Esophagus muscularis mucosa (tissue), 4 donors: ENCODE data around the gene KRT6B. TPM values are rescaled to one million over a fixed set of nuclear protein-coding genes. Genes with fewer than 3 reads are reported as not detected.
A peak's percentile ranks its signal among the peaks of the same experiment; 100 is the strongest.
"Not testable (repeated sequence)": the region's sequence is repeated elsewhere in the genome, so short reads cannot be mapped to it uniquely, and the experiment has no call there.

Experiments
- DNase-seq: peaks from one replicate; pipeline ENCODE4 v3.0.0-alpha.2; 2017; ENCODE audit errors: extremely low spot score
- H3K27ac ChIP-seq, 4 donors: fragments of 200-600 bp; sonication (generic); replicated peaks in 1 of 4; 1 replicate in 3 of 4; 2 replicates in 1 of 4; pipeline ENCODE4 v1.5.1; 2016 to 2019; ENCODE audit warnings: mild to moderate bottlenecking in 1 of 4
- H3K27me3 ChIP-seq, 4 donors: fragments of 200-600 bp; sonication (generic); one replicate each; pipeline versions ENCODE4 v1.5.1 to v1.6.0; 2016 to 2019
- H3K36me3 ChIP-seq, 4 donors: fragments of 200-600 bp; sonication (generic); one replicate each; pipeline ENCODE4 v1.5.1; 2016 to 2019
- H3K4me1 ChIP-seq, 4 donors: fragments of 200-600 bp; sonication (generic); one replicate each; pipeline ENCODE4 v1.5.1; 2016 to 2019
- H3K4me3 ChIP-seq, 4 donors: fragments of 200-600 bp; sonication (generic); 1 replicate in 2 of 4; 2 replicates in 2 of 4; pipeline ENCODE4 v1.5.1; 2016 to 2019; ENCODE audit warnings: mild to moderate bottlenecking in 4 of 4, moderate library complexity in 1 of 4
- H3K9me3 ChIP-seq, 4 donors: fragments of 200-600 bp; sonication (generic); 1 replicate in 3 of 4; 2 replicates in 1 of 4; pipeline ENCODE4 v1.5.1; 2016 to 2019
- EP300 ChIP-seq: sonication (generic); formaldehyde crosslinking; IDR thresholded peaks from one replicate; pipeline ENCODE4 v1.6.1; 2017; ENCODE audit warnings: antibody characterized with exemption
- POLR2A ChIP-seq: fragments of 450-650 bp; IDR thresholded peaks from one replicate; pipeline ENCODE4 v1.6.1; 2017; ENCODE audit warnings: antibody characterized with exemption, moderate library complexity, mild to moderate bottlenecking, low read depth
- POLR2AphosphoS5 ChIP-seq, 2 donors: sonication (generic); formaldehyde crosslinking; IDR thresholded peaks; one replicate each; pipeline ENCODE4 v1.6.1; 2017; ENCODE audit warnings: antibody characterized with exemption in 2 of 2
- WGBS: methylation state at CpG from one replicate; pipeline ENCODE4 v1.1.5; 2018; 5-methylcytosine and 5-hydroxymethylcytosine counted together
- intact Hi-C: fragments of 100-400 bp; cut with DNase I; formaldehyde crosslinking; loops from one replicate; pipeline ENCODE4 v1.15.1; 2023
- total RNA-seq, 4 donors: library from RNA; depleted of rRNA; stranded (reverse); fragments of >200 nt; gene quantifications; one replicate each; pipeline versions ENCODE4 v1.1.0 to v1.2.1, GENCODE V29; 2016
- TF ChIP-seq, protein P1 (sequence below), 3 experiments: fragments of 200-600 bp in 2 of 3; fragments of 450-650 bp in 1 of 3; sonication (generic) in 2 of 3; IDR thresholded peaks; one replicate each; pipeline ENCODE4 v1.5.1; 2017 to 2019; ENCODE audit warnings: antibody characterized with exemption in 3 of 3, mild to moderate bottlenecking in 2 of 3, moderate library complexity in 1 of 3

KRT6B gene
- total RNA-seq, 4 donors from 2014 or later, result not detected

- TF ChIP-seq POLR2AphosphoS5 (IDR thresholded peaks at IDR 0.05), result no peak
- no peak for TF ChIP-seq POLR2A
- TF ChIP-seq, protein P1, sequence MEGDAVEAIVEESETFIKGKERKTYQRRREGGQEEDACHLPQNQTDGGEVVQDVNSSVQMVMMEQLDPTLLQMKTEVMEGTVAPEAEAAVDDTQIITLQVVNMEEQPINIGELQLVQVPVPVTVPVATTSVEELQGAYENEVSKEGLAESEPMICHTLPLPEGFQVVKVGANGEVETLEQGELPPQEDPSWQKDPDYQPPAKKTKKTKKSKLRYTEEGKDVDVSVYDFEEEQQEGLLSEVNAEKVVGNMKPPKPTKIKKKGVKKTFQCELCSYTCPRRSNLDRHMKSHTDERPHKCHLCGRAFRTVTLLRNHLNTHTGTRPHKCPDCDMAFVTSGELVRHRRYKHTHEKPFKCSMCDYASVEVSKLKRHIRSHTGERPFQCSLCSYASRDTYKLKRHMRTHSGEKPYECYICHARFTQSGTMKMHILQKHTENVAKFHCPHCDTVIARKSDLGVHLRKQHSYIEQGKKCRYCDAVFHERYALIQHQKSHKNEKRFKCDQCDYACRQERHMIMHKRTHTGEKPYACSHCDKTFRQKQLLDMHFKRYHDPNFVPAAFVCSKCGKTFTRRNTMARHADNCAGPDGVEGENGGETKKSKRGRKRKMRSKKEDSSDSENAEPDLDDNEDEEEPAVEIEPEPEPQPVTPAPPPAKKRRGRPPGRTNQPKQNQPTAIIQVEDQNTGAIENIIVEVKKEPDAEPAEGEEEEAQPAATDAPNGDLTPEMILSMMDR (IDR thresholded peaks at IDR 0.05), result no peak
- no peak for TF ChIP-seq EP300
- Histone ChIP-seq H3K4me3 (no peak overlapping the region), H3K27me3 (no peaks in the 10 kb centered on the region), H3K36me3 (no peaks in the 10 kb centered on the region), H3K4me1 (no peaks in the 10 kb centered on the region), H3K27ac (no peak overlapping the region), H3K9me3 (no peaks in the 10 kb centered on the region)
- intact Hi-C loops, result no loop called here
- DNase-seq, result no peak
- 83% methylated on average over 1 of the region's 1 CpG for WGBS
These were observed 3.9 kb upstream of the KRT6B start for GRCh38 chr12:52455821-52456220.

- DNase-seq, result peak; percentile 34
- Histone ChIP-seq H3K9me3 (no peaks in the 10 kb centered on the region), H3K4me1 (no peaks in the 10 kb centered on the region), H3K36me3 (no peaks in the 10 kb centered on the region), H3K27ac (no peak overlapping the region), H3K27me3 (peaks cover 0 to 4% (median 0%) of the 10 kb centered on the region in 4 donors), H3K4me3 (no peak overlapping the region)
- 67% methylated on average over 3 of the region's 3 CpGs for WGBS
- intact Hi-C loops, result no loop called here
- TF ChIP-seq POLR2A (no peak), POLR2AphosphoS5 (IDR thresholded peaks at IDR 0.05) (no peak), EP300 (no peak)
- TF ChIP-seq, protein P1 (IDR thresholded peaks at IDR 0.05), result no peak
These were observed 2.7 kb upstream of the KRT6B start for GRCh38 chr12:52454411-52455201.

DNA sequence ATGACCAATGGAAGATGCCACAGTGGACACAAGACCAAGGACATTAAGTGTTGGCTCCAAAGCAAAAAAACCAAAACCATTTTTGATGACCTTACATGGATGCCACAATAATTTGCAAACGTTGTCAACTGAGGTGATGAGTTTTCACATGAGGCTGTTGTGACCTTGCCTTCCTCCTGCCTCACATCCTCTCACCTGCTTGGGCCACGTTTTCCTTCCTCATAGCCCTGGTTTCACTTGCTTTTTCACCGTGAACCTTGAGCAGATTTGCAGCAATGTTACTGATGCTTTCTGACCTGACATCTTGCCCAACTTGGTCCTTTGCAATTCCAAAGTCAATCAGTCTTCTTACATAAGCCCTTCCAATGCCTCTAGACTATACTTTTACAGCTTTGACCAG is 3.7 kb downstream of the KRT6B start:
- TF ChIP-seq POLR2AphosphoS5 (IDR thresholded peaks at IDR 0.05) (no peak), POLR2A (no peak)
- WGBS, result 57% methylated on average over 3 of the region's 3 CpGs
- Histone ChIP-seq H3K4me1 (no peaks in the 10 kb centered on the region), H3K9me3 (no peaks in the 10 kb centered on the region), H3K36me3 (no peaks in the 10 kb centered on the region), H3K4me3 (no peak overlapping the region), H3K27ac (no peak overlapping the region), H3K27me3 (peaks cover 0 to 4% (median 0%) of the 10 kb centered on the region in 4 donors)
- intact Hi-C loops, result no loop called here
- peak; percentile 29 for DNase-seq

DNA sequence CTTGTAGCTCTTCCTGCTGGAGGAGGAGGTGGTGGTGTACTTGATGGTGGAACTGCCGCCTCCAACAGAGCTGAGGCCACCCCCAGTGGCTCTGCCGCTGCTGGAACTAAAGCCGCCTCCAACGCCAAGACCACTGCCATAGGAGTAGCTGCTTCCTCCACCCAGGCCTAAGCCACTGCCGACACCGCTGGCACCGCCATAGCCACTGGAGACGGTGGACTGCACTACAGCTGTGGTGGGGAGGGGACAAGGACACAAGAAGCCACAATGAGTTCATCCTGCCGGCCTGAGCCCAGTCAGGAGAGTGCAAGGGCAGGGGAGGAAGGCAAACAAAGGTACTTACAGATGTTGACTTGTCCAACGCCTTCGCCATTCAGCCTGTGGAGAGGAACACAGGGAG is 4.8 kb downstream of the KRT6B start:
- H3K27ac ChIP-seq, DNase-seq, H3K36me3 ChIP-seq, intact Hi-C loops, H3K4me3 ChIP-seq, H3K4me1 ChIP-seq, H3K9me3 ChIP-seq, H3K27me3 ChIP-seq: not testable (repeated sequence)
- WGBS, result 95% methylated on average over 10 of the region's 11 CpGs

- DNase-seq, result no peak
- intact Hi-C loops, result no loop called here
- Histone ChIP-seq H3K27ac (no peak overlapping the region), H3K4me3 (no peak overlapping the region), H3K9me3 (no peaks in the 10 kb centered on the region), H3K27me3 (peaks cover 0 to 4% (median 0%) of the 10 kb centered on the region in 4 donors), H3K36me3 (no peaks in the 10 kb centered on the region), H3K4me1 (peaks cover 0 to 4% (median 0%) of the 10 kb centered on the region in 4 donors)
- TF ChIP-seq POLR2AphosphoS5 (IDR thresholded peaks at IDR 0.05), result no peak
- no peak for TF ChIP-seq POLR2A
- TF ChIP-seq EP300, result no peak
- TF ChIP-seq, protein P1 (IDR thresholded peaks at IDR 0.05), result no peak
- WGBS, result 77% methylated on average over 6 of the region's 6 CpGs
These were observed 5.4 kb downstream of the KRT6B start for GRCh38 chr12:52446367-52447045.
